Mesendoderm (in vitro differentiated cells): ENCODE measurements around the gene SCN4A.

Experiments used
- DNase-seq: peaks from one replicate; pipeline ENCODE4 v3.0.0; 2013
- H2AK5ac ChIP-seq: 2 replicates; pipeline ENCODE4 v1.6.1; 2013; ENCODE audit warnings: low read length, inconsistent platforms
- H2BK120ac ChIP-seq: 2 replicates; pipeline ENCODE4 v1.6.1; 2013; ENCODE audit warnings: low read depth, mild to moderate bottlenecking, low read length, moderate library complexity, mixed read lengths
- H2BK15ac ChIP-seq: replicated peaks from 2 replicates; pipeline ENCODE4 v1.6.1; 2013; ENCODE audit warnings: low read depth, mild to moderate bottlenecking, moderate library complexity
- H2BK5ac ChIP-seq: 2 replicates; pipeline ENCODE4 v1.6.1; 2013; ENCODE audit warnings: low read length, inconsistent platforms
- H3K18ac ChIP-seq: 2 replicates; pipeline ENCODE4 v1.6.1; 2013; ENCODE audit warnings: mild to moderate bottlenecking, low read length, mixed read lengths
- H3K23ac ChIP-seq: one replicate; pipeline ENCODE4 v1.6.1; 2013; ENCODE audit warnings: low read length
- H3K27ac ChIP-seq: 2 replicates; pipeline ENCODE4 v1.5.1; 2013; ENCODE audit warnings: low read depth, mild to moderate bottlenecking, inconsistent platforms, low read length, moderate library complexity
- H3K27me3 ChIP-seq: 2 replicates; pipeline ENCODE4 v1.6.1; 2013; ENCODE audit warnings: low read length, control low read depth, mild to moderate bottlenecking, inconsistent platforms; ENCODE audit not compliant: insufficient read depth, poor library complexity
- H3K36me3 ChIP-seq: 2 replicates; pipeline ENCODE4 v1.6.1; 2013; ENCODE audit warnings: low read length, inconsistent platforms; ENCODE audit not compliant: control insufficient read depth, insufficient read depth
- H3K4ac ChIP-seq: one replicate; pipeline ENCODE4 v1.6.1; 2013; ENCODE audit warnings: low read depth, mild to moderate bottlenecking, low read length, moderate library complexity
- H3K4me1 ChIP-seq: 2 replicates; pipeline ENCODE4 v1.6.1; 2013; ENCODE audit warnings: low read depth, low read length, inconsistent platforms; ENCODE audit not compliant: control insufficient read depth
- H3K4me2 ChIP-seq: 2 replicates; pipeline ENCODE4 v1.6.1; 2013; ENCODE audit warnings: low read length
- H3K4me3 ChIP-seq: 2 replicates; pipeline ENCODE4 v1.5.1; 2013; ENCODE audit warnings: mild to moderate bottlenecking, low read length
- H3K56ac ChIP-seq: one replicate; pipeline ENCODE4 v1.6.1; 2013; ENCODE audit warnings: low read length
- H3K79me1 ChIP-seq: 2 replicates; pipeline ENCODE4 v1.6.1; 2013; ENCODE audit warnings: low read length, inconsistent platforms
- H3K79me2 ChIP-seq: 2 replicates; pipeline ENCODE4 v1.6.1; 2013; ENCODE audit warnings: mild to moderate bottlenecking, low read length; ENCODE audit not compliant: control insufficient read depth, insufficient read depth
- H3K9ac ChIP-seq: 2 replicates; pipeline ENCODE4 v1.6.1; 2013; ENCODE audit warnings: low read length, inconsistent platforms
- H4K5ac ChIP-seq: one replicate; pipeline ENCODE4 v1.6.1; 2013; ENCODE audit warnings: low read length
- H4K8ac ChIP-seq: one replicate; pipeline ENCODE4 v1.6.1; 2013; ENCODE audit warnings: low read depth, mild to moderate bottlenecking, control low read depth, low read length, moderate library complexity
- WGBS: extraction: QIAGEN DNeasy Blood & Tissue Kit; methylation state at CpG from one replicate; pipeline ENCODE4 v1.1.7; 2013; ENCODE audit warnings: low lambda C conversion rate, missing lambda C conversion rate; ENCODE audit not compliant: insufficient coverage; ENCODE audit errors: extremely low coverage; 5-methylcytosine and 5-hydroxymethylcytosine counted together

Gene SCN4A

DNA sequence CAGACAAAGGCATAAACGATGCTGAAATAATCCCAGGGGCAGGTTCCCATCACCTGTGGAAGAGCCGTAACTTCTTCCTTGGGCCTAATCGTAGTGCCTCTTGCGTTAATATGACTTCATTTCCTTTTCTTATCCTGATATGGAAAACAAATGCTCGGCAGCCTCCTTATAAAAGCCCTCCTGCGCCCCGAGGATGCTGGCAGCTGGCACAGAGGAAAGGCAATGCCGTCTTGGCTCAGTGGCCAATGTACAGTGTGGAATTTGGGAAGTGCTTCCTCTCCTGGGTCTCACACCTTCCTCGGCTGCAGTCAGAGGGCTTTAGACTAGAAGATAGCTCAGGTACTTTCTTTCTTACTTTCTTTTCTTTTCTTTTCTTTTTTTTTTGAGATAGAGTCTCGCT is 3.4 kb downstream of the SCN4A start:
- no peak for DNase-seq
- Histone ChIP-seq H3K79me2 (no peaks in the 10 kb centered on the region), H3K4me3 (no peak overlapping the region), H3K27ac (no peak overlapping the region), H3K23ac (no peak overlapping the region), H4K5ac (no peak overlapping the region), H2BK5ac (no peak overlapping the region), H3K79me1 (no peaks in the 10 kb centered on the region), H3K4ac (no peak overlapping the region), H3K27me3 (no peaks in the 10 kb centered on the region), H4K8ac (no peak overlapping the region), H3K4me1 (no peaks in the 10 kb centered on the region), H3K4me2 (no peak overlapping the region), H3K9ac (no peak overlapping the region), H2BK15ac (no peak overlapping the region), H2BK120ac (no peak overlapping the region), H3K36me3 (no peaks in the 10 kb centered on the region), H3K56ac (no peak overlapping the region), H2AK5ac (no peak overlapping the region), H3K18ac (no peak overlapping the region)
- no CpG with 5 or more reads among the region's 10 CpGs for WGBS

DNA sequence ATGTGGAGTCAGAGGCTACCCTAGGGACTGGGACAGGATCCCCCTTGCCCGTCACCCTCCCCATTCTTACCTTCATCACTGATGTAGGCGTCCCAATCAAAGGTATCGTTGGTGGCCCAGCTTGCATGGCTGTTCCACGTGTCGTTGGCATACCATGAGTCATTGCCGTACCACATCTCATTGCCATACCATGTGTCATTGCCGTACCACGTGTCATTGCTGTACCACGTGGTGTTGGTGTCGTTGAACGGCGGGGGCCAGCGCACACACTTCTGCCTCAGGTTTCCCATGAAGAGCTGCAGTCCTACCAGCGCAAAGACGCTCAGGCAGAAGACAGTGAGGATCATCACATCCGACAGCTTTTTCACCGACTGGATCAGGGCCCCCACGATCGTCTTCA is 4.8 kb downstream of the SCN4A start:
- Histone ChIP-seq H2AK5ac (no peak overlapping the region), H3K27ac (no peak overlapping the region), H4K5ac (no peak overlapping the region), H3K27me3 (no peaks in the 10 kb centered on the region), H3K79me1 (no peaks in the 10 kb centered on the region), H3K23ac (no peak overlapping the region), H3K4me2 (no peak overlapping the region), H3K56ac (no peak overlapping the region), H4K8ac (no peak overlapping the region), H2BK120ac (no peak overlapping the region), H3K4me3 (no peak overlapping the region), H2BK15ac (no peak overlapping the region), H3K4ac (no peak overlapping the region), H3K18ac (no peak overlapping the region), H3K79me2 (no peaks in the 10 kb centered on the region), H3K4me1 (no peaks in the 10 kb centered on the region), H2BK5ac (no peak overlapping the region), H3K36me3 (no peaks in the 10 kb centered on the region), H3K9ac (no peak overlapping the region)
- WGBS = no CpG with 5 or more reads among the region's 19 CpGs
- DNase-seq = no peak

- no peak overlapping the region for H3K23ac ChIP-seq
- H3K79me1 ChIP-seq = no peaks in the 10 kb centered on the region
- H3K27ac ChIP-seq = no peak overlapping the region
- H3K4me1 ChIP-seq = peaks cover 2% of the 10 kb centered on the region
- no peak overlapping the region for H3K4me3 ChIP-seq
- H4K8ac ChIP-seq = no peak overlapping the region
- no peak overlapping the region for H3K4ac ChIP-seq
- no peak overlapping the region for H2BK120ac ChIP-seq
- no peak overlapping the region for H3K9ac ChIP-seq
- no peaks in the 10 kb centered on the region for H3K79me2 ChIP-seq
- no peak overlapping the region for H3K4me2 ChIP-seq
- no CpG with 5 or more reads among the region's 11 CpGs for WGBS
- no peaks in the 10 kb centered on the region for H3K36me3 ChIP-seq
- H2AK5ac ChIP-seq = no peak overlapping the region
- H3K27me3 ChIP-seq = no peaks in the 10 kb centered on the region
- no peak overlapping the region for H3K56ac ChIP-seq
- no peak overlapping the region for H2BK15ac ChIP-seq
- H2BK5ac ChIP-seq = no peak overlapping the region
- no peak for DNase-seq
- H4K5ac ChIP-seq = no peak overlapping the region
- H3K18ac ChIP-seq = no peak overlapping the region
Measured at GRCh38 chr17:63966646-63967264, 6.0 kb downstream of the SCN4A start.

DNA sequence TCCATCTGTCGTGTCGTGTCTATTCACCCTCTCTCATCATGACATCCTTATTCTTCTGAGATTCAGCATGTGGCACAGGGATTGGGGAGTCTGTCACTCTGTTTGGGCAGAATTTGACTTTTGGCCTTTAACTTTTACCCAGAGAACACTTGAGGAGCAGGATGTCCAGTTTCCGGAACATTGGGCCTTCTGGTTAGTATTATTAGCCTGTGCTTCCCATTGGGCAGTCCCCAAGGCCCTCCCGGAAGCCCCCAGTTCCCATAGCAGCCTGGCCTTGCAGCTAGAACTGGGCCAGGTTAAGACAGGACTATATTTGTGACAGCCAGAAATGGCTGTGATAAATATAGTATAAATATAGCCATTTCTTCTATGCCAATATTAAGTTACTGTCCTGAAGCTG is 9.6 kb downstream of the SCN4A start:
- WGBS = no CpG with 5 or more reads among the region's 4 CpGs
- H3K4me3 ChIP-seq = no peak overlapping the region
- no peaks in the 10 kb centered on the region for H3K79me1 ChIP-seq
- no peak overlapping the region for H4K8ac ChIP-seq
- no peak overlapping the region for H4K5ac ChIP-seq
- H3K56ac ChIP-seq = no peak overlapping the region
- H3K23ac ChIP-seq = no peak overlapping the region
- no peak overlapping the region for H2AK5ac ChIP-seq
- no peaks in the 10 kb centered on the region for H3K36me3 ChIP-seq
- peaks cover 6% of the 10 kb centered on the region for H3K4me1 ChIP-seq
- no peak overlapping the region for H2BK15ac ChIP-seq
- no peak overlapping the region for H3K4ac ChIP-seq
- H2BK5ac ChIP-seq = no peak overlapping the region
- no peak overlapping the region for H2BK120ac ChIP-seq
- no peak overlapping the region for H3K9ac ChIP-seq
- no peak overlapping the region for H3K4me2 ChIP-seq
- no peaks in the 10 kb centered on the region for H3K79me2 ChIP-seq
- H3K27ac ChIP-seq = no peak overlapping the region
- peaks cover 4% of the 10 kb centered on the region for H3K27me3 ChIP-seq
- no peak for DNase-seq
- no peak overlapping the region for H3K18ac ChIP-seq

DNA sequence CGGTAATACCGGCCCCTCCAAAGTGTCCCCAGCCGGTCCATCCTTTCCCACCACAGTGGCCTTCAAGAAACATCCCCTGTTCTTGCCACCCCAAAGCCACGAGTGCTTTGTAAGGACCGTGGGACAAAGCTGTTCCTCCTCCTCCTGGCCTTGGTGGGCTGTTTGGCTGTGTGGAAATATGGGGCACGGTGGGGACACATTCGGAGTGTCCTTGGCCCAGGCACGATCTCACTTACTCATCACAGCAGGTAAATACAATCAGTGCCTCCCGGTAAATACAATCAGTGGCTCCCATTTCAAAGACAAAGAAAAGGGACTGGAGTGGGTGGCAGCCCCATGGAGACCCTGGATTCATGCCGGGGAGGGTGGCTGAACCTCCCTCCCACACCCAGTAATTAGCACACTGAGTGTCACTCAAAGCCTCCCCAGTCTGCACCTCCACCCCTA is 10.4 kb downstream of the SCN4A start:
- no peaks in the 10 kb centered on the region for H3K79me2 ChIP-seq
- no peak overlapping the region for H2BK15ac ChIP-seq
- no peak overlapping the region for H3K18ac ChIP-seq
- no peaks in the 10 kb centered on the region for H3K36me3 ChIP-seq
- no peaks in the 10 kb centered on the region for H3K79me1 ChIP-seq
- no peak overlapping the region for H3K27ac ChIP-seq
- no peak for DNase-seq
- H3K27me3 ChIP-seq = peaks cover 4% of the 10 kb centered on the region
- peaks cover 6% of the 10 kb centered on the region for H3K4me1 ChIP-seq
- WGBS = no CpG with 5 or more reads among the region's 10 CpGs
- H4K5ac ChIP-seq = no peak overlapping the region
- no peak overlapping the region for H3K56ac ChIP-seq
- no peak overlapping the region for H3K9ac ChIP-seq
- no peak overlapping the region for H3K4me2 ChIP-seq
- H2AK5ac ChIP-seq = no peak overlapping the region
- H4K8ac ChIP-seq = no peak overlapping the region
- H3K4ac ChIP-seq = no peak overlapping the region
- no peak overlapping the region for H2BK5ac ChIP-seq
- H3K23ac ChIP-seq = no peak overlapping the region
- no peak overlapping the region for H2BK120ac ChIP-seq
- no peak overlapping the region for H3K4me3 ChIP-seq
